GM12872 (cell line): Measurements from ENCODE around the gene ELAC1.

Experiments used
- CTCF ChIP-seq: IDR thresholded peaks from 3 replicates; pipeline ENCODE4 v1.5.1; 2011; ENCODE audit warnings: low read depth, mild to moderate bottlenecking, low read length, moderate library complexity; ENCODE audit not compliant: insufficient read depth

Gene ELAC1

GRCh38 chr18:50953822-50954221 is 14.0 kb upstream of the ELAC1 start:
- no peak for TF ChIP-seq CTCF

- TF ChIP-seq CTCF = no peak
Measured at GRCh38 chr18:50955253-50955652, 12.6 kb upstream of the ELAC1 start.

- TF ChIP-seq CTCF = no peak
Measured at GRCh38 chr18:50956116-50956515, 11.7 kb upstream of the ELAC1 start.

- no peak for TF ChIP-seq CTCF
Measured at GRCh38 chr18:50961974-50962373, 5.9 kb upstream of the ELAC1 start.

- no peak for TF ChIP-seq CTCF
Measured at GRCh38 chr18:50969448-50969847, 1.6 kb downstream of the ELAC1 start.

GRCh38 chr18:50970006-50970405 is 2.2 kb downstream of the ELAC1 start:
- TF ChIP-seq CTCF = no peak

GRCh38 chr18:50973367-50974126 is 5.7 kb downstream of the ELAC1 start:
- TF ChIP-seq CTCF = no peak
